Activated CD8-positive, alpha-beta memory T cell treated with anti-CD3 and anti-CD28 coated beads, Interleukin-2, amount 50 U/mL, for 1 hour (primary cell): ENCODE measurements around the gene KCNAB1.
"Not testable (repeated sequence)": the region's sequence is repeated elsewhere in the genome, so short reads cannot be mapped to it uniquely, and the experiment has no call there.

Experiments used
- DNase-seq: peaks from one replicate; pipeline ENCODE4 v3.0.0-alpha.2; 2020; ENCODE audit errors: extremely low read depth

The KCNAB1 gene

GRCh38 chr3:156264771-156265170, 144.4 kb downstream of the KCNAB1 start:
- DNase-seq, result no peak

DNA sequence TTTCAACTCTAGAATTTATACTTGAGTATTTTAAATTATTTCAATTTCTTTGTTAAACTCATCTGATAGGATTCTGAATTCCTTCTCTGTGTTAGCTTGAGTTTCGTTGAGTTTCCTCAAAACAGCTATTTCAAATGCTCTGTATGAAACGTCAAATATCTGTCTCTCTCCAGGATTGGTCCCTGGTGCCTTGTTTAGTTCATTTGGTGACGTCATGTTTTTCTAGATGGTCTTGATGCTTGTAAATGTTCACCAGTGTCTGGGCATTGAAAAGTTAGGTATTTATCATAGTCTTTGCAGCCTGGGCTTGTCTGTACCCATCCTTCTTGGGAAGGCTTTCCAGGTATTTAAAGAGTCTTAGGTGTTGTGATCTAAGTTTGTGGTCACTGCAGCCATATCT, 151.1 kb downstream of the KCNAB1 start:
- DNase-seq, result no peak

DNA sequence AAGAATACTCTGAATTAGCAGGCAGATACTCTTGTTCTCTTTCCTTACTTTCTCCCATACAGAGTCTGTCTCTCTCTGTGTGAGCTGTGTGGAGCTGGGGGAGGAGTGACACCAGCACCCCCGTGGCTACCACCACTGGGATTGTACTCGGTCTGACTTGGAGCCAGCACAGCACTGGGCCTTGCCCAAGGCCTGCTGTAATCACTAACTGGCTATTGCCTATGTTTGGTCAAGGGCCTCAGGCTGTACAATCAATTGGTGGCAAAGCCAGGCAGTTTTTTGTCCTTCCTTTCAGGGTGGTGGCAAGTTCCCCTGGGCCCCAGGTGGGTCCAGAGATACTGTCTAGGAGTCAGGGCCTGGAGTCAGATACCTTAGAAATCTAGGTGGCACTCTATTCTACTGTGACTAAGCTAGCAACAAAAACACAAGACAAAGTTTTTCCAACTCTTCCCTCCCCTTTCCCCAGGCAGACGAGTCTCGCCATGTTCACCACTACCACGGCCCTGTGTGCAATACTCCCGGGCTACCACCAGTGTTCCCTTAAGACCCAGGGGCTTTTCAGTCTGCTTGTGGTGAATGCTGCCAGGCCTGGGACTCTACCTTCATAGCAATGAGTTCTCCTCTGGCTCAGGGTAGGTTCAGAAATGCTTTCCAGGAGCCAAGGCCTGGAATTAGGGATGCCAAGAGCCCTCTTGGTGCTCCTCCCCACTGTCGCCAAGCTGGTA, 151.8 kb downstream of the KCNAB1 start:
- no peak for DNase-seq

GRCh38 chr3:156273111-156273694, 152.8 kb downstream of the KCNAB1 start:
- DNase-seq, result no peak

DNA sequence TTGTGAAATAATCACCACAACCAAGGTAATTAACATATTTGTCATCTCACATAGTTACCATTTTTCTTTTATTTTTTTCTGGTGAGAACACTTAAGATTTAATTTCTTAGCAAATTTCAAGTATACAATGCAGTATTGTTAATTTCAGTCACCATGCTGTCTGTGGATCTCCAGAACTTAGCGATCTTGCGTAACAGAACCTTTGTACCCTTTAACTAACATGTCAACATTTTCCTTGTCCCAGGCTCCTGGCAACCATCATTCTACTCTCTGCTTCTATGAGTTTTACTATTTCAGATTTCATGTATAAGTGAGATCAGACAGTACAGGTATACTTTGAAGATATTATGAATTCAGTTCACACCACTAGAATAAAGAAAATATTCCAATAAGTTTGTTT, 154.4 kb downstream of the KCNAB1 start:
- no peak for DNase-seq

GRCh38 chr3:156284637-156285036, 164.3 kb downstream of the KCNAB1 start:
- not testable (repeated sequence) for DNase-seq

DNA sequence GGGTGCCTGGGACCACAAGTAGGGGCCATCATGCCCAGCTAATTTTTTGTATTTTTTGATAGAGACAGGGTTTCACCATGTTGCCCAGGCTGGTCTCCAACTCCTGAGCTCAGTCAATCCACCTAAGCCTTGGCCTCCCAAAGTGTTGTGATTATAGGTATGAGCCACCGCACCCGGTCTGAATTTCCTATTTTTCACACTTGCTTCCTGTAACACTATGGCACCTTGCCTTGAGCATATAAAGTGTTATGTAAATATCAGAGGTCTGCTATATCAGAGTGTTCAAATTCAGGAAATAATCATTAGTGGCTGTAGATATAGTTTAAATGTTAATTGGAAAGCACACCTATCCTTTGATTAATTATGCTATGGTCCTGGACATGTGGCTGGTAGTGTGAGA, 165.2 kb downstream of the KCNAB1 start:
- DNase-seq, result no peak

- no peak for DNase-seq
Measured at GRCh38 chr3:156290924-156291271, 170.5 kb downstream of the KCNAB1 start.

DNA sequence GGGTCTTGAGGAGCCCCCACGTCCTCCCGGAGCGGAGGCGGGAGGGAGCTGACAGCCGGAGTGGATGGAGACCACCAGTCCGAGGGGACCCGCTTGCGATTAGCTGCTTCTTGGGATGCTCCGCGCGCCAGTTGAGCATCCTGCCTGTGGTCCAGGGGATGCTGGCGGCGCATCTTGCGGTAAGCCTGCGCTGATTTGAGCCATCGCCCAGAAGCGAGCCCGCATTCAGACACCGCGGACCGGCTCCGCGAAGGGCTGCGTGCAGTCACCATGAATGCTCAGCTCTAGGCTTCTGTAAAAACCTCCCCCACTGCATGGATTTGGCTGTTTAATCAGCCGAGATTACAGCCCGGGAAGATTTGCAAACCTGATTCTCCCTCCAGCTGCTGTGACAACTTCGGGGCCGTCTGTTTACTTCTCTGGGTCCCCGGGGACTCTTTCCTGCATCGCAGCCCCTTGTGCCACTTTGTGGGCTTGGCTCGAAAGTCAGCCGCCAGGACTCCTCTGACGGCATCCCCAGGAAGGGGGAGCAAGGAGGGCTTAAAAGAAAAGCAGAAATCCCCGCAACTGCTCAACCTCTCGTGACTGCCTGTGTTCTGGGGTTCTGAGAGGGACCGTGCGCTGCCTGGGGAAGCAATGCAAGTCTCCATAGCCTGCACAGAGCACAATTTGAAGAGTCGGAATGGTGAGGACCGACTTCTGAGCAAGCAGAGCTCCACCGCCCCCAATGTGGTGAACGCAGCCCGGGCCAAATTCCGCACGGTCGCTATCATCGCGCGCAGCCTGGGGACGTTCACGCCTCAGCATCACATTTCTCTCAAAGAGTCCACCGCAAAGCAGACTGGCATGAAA, 171.1 kb downstream of the KCNAB1 start:
- no peak for DNase-seq

DNA sequence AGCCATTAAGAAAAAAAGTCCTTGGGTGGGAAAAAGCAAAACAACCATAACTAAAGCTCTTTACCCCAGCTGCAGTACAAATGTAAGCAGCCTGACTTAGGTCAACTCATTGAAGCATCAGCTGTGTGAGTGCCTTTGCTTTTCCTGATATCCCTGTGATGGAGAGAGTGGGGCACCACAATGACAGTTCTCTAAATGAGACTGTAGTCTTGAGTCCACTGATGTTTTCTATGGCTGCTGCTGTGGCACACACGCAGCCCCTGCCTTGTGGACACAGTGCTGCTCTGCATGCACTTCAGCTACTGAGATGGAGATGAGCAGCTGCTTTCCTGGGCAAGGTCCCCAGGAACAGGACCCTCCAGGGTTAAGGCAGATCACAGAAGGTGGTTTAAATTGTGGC, 173.2 kb downstream of the KCNAB1 start:
- DNase-seq, result no peak

DNA sequence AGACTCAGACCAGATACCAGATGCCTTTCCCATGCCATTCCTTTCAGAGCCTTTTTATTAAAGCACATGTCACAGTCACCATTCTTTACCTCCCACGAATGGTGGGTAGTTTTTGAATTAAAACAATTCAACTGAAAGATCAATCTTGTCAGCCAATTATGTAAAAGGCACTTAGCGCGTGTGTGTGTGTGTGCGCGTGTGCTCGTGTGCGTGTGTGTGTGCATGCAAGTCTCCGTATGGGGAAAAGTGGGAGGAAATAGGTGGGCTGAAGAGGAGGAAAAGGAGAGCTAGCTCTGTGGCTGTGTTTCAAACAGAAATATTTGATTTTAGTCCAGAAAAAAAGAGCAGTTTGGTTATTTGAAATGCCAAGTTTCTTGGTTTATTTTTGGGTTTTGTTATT, 177.2 kb downstream of the KCNAB1 start:
- DNase-seq, result no peak

DNA sequence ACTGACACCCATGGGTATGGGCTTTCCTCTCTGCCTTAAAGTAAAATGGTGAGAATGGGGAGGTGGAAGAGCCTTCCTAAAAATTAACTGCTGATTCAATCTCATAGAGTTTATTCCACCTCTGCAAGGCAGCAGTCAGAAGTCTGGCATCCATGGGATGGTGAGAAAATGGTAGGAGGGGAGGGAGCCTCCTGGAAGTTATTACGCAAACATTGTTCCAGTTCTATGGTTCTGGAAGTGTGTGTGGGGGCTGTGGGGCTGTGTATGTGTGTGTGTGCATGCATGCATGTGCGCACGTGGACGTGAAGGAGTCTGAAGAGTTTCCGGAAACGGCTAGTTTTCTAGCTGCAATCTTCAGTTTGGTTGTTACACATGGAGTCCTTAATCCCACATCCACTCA, 177.6 kb downstream of the KCNAB1 start:
- DNase-seq, result no peak

DNA sequence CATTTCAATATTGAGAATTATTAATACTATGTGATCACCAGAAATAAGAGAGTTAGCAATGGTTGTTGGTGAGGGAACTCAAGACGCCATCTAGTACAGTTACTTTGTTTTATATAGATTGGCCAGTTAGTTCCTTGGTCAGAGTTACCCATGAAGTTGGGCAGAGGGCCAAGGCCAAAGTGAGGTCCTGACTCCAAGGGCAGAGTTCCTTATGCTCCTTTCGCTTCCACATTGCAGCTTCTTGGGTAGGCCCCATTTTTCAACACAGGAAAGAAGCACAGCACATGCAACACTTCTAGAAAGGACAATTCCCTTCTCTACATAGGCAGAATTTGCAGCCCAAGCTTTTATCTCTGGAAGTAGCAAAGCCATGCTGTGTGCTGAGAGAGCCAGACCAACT, 178.6 kb downstream of the KCNAB1 start:
- no peak for DNase-seq

DNA sequence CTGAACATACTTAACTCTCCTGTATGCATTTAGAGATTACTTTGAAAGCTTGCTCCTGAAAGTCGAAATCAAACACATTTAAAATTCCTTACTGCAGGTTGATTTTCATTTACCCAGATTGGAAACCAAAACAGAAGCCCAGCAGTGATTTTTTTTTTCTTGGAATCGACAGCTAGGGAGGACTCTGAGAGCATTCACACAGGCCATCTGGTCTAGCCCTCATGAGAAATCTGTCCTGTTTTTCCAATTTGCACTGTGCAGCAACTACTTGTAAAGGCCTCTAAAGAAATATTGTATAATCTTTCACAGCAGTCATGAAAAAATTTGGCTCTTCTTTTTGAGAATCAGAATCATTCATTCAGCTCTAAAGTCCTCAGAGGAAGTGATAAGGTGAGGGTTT, 179.2 kb downstream of the KCNAB1 start:
- no peak for DNase-seq

DNA sequence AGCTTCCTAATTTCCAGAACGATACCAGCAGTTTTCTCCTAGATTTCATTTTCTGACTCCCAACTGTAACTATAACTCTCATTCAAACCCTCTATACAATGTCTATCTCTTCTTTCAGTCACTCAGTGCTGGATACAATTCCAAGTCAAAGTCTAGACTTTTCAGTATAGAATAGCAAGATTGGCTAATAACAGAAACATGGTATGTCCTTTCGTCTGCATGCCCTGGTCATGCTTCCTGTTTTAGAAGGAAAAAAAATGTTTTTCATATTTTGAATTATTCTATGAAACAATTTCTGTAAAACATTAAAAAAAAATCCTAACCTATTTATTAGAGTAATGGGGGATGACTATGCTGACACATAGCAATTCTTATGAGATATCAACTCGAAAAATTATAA, 180.0 kb downstream of the KCNAB1 start:
- no peak for DNase-seq

DNA sequence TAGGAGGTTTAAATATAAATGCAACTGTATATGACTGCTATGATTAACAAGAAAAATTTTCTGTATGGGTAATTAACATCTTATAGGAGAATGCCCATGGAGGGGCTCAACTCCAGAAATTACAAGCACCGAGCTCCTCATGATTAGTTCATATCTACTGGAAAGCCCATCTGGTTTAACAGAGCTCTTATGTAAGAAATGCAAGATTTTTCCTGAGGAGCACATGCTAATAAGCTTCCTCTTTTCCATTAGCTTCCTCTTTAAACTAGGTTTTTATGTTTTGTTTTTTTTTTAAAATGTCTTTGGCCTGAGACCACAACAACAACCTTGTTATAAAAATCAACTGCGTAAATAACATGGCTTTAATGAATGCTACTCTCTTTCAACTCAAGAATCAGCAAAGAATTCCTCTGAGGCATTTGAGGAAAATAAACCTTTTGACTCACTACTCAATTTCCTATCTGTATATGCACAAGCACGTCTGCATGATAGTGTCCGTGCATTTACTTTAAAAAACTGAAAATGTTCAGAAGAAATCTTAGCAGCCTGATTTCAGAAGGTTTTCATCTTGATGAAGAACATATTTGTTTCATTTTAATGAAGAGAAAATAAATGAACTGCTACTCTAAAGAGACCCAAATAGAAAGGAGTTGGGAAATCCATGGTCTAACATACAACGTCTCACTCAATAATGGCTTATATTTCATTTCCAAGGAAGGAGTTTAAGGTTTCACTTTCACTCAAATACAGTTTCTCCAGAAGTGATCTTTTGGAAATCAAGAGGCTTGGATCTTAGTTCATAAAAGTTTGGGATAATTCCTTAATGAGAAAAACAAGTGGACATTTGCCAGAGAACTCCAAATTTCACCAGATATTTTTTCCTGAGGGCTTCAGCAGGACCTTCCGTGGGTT, 180.8 kb downstream of the KCNAB1 start:
- DNase-seq, result no peak

- no peak for DNase-seq
Measured at GRCh38 chr3:156303001-156303707, 182.8 kb downstream of the KCNAB1 start.

DNA sequence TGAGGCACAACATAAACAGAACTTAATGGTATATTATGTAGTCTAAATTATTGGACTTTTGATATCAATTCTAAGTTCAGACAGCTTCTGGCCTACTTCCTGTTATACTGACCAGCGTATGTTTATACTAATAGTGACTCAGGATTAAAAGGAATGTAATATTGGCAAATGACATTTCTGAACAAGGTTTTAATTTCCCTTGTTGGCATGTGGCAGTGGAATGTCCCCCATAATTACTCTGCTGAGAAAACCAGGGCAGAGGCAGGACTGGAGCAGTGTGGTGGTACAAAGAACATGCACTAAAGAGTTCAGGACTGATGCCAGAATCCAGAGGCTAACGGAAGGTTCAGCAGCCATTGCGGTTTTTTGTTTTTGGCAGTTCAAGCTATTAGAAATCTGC, 184.0 kb downstream of the KCNAB1 start:
- no peak for DNase-seq

DNA sequence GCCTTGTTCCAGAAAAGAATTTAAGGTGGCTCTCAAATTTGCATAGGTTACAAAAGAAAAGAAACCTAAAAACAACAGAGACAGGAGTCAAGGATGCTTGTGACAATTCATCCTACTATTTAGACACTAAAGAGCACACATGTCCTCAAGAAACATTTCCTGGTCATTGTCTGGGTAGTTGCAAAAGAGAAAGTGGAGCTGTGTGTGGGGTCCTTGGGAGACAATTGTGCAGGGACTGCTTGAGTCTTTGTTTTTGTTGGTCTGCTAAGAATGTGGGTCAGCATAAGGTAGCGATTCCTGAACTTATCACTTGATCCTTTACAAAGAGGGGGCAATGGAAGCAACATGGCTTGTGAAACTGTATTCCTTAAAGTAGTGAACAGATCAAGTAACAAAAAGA, 185.3 kb downstream of the KCNAB1 start:
- no peak for DNase-seq

DNA sequence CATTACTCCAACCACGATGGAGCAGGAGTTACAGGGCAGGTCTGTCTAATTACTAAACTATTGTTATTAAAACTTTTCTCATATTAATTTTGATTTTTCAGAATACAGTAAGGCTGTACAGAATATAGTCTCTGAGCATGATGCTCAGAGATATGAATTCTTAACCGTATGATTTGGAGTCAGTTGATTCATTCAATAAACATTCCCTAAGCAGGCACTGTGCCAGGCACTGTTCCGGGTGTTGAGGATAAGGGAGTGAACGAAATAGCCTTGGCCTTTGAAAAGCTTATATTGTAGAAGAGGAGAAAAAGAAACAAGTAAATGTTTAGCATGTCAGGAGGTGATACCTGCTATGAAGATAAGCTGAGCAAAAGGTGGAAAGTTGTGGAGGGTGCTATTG, 187.3 kb downstream of the KCNAB1 start:
- DNase-seq, result no peak

- no peak for DNase-seq
Measured at GRCh38 chr3:156311431-156311830, 191.1 kb downstream of the KCNAB1 start.
